KG1 (cell line): ENCODE measurements around the gene RAMACL.
"Not testable (repeated sequence)": the region's sequence is repeated elsewhere in the genome, so short reads cannot be mapped to it uniquely, and the experiment has no call there.

ENCODE experiments used
- DNase-seq: peaks from one replicate; lab custom pipeline; 2025; lab: John Stamatoyannopoulos, UW

RAMACL gene

DNA sequence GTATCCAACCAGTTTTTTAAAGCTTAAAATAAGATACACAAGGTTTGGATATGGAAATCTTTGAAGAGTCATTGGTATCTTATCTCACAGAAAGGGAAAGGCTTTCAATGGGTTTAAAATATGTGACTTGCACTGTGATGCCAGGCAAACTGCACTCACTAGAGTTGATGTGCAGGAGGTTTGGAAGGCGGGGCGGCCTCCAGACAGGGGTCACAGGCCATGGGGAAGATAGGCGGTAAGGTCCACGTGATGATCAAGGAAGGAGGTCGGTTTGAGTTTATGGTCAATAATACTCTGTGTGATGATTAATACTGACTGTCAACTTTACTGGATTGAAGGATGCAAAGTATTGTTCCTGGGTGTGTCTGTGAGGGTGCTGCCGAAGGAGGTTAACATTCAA, 9.5 kb upstream of the RAMACL start:
- DNase-seq: no peak

DNA sequence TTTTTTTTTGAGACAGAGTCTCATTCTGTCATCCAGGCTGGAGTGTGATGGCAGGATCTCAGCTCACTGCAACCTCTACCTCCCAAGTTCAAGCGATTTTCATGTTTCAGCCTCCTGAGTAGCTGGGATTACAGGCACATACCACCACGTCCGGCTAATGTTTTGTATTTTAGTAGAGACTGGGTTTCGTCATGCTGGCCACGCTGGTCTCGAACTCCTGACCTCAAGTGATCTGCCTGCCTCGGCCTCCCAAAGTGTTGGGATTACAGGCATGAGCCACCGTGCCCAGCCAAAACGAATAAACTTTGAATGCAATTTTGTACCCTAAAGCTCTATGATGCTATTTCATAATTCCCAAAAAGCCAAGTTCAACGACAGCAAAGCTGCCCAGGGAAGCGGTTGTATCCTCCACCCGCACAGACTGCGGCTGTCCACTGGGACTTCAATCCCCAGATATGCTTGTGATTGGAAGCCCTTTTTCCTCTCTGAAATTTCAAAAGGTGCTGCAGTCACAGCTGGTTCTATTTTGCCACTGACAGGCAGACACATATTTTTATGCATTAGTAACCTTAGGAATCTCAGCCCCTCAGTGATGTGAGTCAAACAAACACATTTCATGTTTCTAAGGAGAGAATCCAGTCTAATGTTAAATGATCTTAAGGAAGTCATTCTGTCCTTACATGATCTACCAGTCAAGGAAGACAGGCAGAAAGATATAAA, 8.7 kb upstream of the RAMACL start:
- no peak for DNase-seq

DNA sequence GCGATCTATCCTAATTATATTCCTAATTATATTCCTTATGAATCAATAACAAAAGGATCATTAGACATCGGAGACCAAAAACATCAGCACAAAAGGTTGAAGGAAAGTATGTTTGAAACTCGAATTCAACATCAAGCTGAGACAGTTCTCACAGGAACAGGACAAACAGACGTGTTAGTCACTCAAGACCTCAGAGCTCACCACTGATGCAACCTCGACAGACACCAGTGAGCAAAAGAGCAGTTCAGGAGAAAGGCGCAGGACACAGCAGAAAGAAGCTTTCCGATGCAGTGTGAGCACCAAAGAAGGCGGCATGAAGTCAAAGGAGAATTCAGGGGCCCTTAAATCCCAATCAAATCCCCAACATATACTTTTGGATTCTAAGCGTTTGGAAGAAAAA, 6.3 kb upstream of the RAMACL start:
- DNase-seq: no peak

DNA sequence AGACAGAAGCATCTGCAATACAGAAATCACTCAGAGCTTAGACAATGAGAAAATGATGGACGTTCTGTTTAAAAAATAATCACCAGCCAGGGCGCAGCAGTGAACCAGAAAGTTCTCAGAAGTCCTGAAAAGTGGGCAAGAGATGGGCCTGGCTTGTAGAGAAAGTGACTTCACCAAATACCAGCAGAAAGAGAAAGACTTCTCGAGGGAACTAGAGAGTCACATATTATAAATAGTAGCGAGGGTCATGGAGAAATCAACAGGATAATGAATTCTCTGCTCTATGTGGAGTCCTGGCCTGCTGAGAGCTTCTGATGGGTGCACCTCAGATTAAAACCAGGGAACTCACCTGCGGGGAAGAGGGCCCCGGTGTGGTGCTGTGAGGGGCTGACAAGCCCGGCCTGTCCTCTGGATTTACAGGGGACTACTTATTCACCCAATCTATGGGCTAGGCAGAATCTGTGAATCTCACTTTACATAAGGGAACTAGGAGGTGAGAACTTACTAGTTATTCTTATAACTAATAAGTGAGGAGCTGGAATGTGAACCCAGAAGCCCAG, 5.6 kb upstream of the RAMACL start:
- DNase-seq: no peak

DNA sequence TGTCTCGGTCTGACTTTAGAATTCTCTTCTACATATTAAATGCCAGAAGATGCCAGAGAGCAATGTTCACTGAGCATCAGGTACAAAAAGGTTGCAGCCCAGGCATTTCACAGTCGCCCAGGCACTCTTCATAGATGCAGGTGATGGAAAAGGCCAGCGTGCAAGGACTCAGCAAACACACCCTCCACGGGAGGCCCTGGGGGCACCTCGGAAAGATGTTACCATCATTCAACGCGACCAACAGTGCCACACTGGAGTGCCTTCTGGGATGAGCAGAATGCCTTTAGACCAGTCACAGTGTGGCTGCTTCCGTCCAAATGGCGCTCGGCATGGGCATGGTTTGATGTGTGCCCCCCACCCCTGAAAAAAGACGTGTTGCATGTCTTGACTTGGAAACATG, 4.5 kb upstream of the RAMACL start:
- no peak for DNase-seq

DNA sequence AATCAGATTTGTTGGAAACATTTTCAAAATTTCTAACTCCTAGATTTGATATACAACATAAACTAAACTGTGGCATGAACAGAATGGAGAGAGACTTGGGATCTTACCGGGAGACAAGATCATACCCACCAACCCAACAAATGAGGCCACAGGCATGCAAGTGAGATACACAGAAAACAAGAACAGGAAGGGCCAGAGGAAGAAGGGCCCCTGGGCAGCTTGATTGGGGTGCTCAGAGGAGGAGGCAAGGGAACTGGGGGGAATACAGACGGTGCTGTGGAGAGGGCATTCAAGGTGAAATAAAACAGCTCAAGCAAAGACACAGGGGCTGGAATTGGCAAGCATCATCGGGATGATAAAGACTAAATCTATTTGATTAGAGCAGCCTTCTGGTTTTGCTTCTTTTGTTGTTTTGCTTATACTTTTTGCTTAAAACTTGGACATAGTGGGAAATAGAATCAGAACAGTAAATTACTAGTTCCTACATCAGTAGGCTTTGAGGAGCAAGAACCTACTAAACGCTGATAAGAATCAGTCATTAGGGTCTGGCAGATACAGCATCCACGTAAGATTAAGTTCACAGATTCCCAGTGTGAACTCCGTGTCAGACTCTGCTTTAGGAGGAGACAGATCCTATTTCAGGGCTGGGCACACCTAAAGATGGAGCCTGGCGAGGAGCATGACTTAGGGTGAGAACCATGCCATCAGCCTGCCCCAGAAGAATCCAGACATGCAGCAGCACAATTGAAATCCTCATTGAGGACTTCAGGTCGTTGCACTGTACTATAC, 3.5 kb upstream of the RAMACL start:
- no peak for DNase-seq

DNA sequence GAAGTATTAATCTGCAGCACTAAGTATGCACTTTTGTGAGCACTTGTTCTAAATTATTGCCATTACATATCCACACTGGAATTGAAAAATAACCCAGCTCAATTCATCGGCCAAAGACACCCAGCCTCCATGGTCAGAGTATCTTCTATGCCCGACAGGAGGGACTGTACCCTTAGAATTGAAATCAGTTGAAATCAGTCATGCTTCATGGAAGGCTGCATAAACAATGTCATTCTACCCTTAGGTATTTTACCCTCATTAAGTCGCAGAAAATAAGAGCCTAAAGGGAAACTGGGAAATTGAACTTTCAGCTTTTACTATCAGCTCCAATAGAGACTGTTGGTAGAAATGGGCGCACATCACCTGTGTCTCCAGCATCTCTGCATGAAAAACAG, 2.9 kb upstream of the RAMACL start:
- DNase-seq: no peak

DNA sequence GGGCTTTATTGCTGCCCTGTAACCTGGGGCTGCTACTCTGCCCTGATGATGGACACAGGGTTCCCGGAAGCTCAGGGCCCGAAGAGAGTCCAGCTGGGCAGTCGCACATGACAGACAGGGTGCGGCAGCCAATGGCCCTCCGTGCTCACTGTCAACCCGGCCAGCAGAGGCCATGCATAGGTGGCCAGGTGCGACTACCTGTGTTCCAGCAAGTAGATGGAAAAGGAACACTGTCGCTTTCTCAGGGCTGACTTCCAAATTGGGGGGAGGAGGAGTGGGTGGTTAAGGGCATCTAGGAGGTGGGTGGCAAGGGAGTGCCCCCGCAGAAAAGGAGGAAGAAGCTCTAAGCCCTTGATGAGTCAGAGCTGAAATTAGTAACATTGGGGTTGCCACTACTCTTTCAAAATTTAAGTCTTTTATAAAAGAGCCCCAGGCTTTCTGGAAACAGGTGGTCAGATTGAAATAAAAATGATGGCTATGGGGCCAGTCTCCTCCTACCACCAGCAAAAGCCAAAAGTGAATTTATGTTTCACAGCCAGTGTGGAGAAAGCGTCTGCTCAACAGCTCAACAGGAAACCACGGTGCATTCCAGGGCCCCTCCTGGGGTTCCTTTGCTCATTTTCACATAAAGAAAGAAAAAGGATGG, 2.3 kb upstream of the RAMACL start:
- peak; percentile 3 for DNase-seq

DNA sequence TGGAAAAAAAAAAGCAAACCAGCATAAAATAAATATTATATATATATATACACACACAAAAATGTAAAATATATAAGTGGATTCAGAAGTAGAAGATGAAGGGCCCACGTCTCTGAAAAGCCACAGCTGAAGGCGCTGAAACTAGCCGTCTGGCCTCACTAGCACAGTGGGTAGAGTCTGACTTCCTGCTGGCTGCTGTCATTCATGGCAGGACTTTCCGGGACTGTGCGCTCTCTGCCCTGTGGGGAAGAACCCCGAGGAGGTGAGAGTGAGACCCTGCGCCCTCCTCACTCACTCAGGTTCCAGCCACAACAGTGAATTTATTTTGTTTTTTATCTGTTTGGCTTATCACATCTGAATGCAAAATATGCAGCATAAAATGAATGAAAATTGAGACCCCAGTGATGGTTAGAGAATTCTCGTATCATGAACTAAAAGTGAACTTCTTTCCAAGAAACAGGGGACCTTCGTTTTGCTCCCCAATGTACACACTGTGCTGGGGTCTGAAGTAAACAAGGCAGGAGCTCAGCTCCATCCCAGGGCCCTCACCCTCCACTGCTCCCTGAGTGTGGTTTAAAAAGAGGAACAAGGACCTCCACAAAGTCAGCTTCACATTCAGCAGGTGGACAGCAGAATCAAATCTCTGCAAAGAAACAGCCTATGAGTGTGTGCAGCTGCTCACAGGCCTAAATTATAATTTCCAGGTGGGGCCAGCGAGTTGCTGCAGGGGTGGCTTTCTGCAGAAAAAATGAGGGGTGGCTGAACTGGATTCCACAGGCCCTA, 1.3 kb upstream of the RAMACL start:
- DNase-seq: peak; percentile 7

DNA sequence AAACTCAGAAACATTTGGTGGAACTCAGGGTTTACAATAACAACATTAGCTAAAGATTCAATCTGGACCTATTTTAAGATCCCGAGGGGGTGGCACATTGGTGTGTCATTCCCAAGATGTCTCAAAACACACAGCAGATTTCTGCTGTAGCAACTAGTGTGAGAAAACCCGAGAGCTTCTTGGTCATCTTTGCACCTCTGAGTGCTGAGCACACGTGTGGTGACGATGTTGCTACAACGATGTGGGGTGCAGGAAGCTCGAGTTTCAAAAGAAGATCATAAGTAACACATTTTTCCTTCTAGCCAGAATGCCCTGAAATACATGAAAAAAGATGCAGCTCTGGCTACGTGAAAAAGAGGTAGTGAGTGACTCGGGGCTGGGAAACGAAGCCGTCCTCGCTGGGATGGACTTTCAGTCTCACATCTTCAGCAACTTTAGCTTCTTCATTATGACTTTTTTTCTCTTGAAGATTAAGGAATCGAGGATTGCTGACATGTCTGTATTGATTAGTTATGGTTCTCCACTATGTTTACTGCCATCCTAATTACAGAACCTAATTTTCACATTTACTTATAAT, 1.5 kb downstream of the RAMACL start:
- DNase-seq: no peak

DNA sequence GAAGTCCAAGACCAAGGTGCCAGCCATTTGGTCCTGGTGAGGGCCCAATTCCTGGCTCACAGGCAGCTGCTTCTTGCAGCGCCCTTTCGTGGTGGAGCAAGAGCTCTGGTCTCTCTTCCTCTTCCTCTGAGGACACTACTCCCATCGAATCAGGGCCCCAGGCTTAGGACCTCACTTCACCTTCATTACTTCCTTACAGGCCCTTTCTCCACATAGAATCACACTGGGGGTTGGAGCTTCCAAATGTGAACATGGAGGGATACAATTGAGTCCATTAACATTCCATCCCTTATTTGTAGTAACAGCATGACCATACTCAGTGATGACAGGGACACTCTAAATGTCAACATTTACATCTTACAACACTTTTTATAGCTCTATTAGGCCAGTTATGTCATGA, 2.3 kb downstream of the RAMACL start:
- no peak for DNase-seq

DNA sequence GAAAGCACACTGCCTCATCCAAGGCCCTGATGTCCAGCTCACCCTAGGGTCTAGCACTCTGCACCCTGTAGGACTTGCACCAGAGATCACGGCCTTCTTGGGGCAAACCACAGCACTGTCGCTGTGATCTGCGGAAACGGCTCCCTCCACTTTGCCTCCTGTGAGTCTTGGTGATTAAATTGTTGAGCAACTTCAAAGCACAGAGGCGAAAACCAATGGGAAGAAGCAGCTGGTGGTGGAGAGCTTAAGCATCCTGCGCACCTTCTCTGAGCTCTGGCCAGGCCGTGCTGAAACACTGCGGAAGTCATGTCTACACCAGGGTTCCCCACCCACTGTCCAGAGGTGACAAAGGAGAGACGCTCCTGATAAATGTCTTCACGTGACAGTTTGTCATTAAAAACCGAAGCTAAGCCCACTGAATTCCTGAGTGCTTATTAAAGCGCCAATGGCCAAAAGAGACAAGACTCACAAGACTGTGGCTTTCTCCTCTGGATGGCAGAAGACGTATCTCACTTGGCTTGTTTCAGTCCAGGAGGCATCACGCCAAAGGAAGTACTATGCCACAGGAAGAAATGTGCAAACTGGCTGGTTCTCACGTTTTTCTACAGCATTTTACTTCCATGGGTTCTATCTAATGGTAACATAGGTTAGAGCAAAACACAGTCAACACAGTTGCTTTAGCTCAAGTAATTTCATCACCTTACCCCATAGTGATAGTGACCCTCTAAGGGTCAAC, 3.1 kb downstream of the RAMACL start:
- DNase-seq: no peak

DNA sequence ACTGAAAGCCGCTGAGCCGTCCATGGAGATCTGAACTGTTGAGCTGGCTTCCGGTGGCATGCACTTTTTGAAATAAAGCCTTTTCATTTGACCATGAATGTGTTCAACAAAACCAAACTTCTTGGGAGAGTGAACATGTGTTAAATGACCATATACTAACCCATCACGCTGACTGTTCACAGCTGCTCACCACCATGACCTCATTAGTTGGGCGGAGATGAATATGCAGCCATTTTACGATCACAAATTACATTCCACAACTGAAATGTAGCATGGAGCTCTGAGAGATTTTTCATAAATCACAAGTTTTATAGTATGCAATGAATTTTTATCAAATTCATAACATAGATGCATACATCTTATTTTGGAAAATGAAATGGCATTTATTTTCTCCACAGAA, 4.2 kb downstream of the RAMACL start:
- no peak for DNase-seq

DNA sequence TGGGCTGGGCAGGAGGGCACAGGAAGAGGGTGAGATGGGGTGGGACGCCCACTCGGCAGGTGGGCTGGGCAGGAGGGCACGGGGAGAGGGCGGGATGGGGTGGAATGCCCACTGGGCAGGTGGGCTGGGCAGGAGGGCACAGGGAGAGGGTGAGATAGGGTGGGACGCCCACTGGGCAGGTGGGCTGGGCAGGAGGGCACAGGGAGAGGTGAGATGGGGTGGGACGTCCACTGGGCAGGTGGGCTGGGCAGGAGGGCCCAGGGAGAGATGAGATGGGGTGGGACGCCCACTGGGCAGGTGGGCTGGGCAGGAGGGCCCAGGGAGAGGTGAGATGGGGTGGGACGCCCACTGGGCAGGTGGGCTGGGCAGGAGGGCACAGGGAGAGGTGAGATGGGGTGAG, 4.7 kb downstream of the RAMACL start:
- not testable (repeated sequence) for DNase-seq

DNA sequence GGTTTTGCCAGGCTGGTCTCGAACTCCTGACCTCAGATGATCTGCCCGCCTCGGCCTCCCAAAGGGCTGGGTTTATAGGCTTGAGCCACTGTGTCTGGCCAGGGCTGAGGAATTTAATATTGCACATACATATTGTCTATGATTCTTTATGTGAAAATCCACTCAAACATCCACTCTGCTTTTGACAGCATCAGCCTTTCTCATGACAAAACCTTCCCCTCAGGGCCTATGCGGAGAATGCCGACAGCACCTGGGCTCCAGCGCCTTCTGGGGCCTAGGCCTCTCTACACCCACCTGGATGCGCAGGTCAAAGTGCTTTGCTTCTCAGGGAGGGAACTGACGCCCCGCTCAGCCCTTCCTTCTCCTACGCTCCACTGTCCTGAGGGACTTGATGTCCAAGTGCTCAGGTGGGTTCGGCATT, 5.4 kb downstream of the RAMACL start:
- no peak for DNase-seq

DNA sequence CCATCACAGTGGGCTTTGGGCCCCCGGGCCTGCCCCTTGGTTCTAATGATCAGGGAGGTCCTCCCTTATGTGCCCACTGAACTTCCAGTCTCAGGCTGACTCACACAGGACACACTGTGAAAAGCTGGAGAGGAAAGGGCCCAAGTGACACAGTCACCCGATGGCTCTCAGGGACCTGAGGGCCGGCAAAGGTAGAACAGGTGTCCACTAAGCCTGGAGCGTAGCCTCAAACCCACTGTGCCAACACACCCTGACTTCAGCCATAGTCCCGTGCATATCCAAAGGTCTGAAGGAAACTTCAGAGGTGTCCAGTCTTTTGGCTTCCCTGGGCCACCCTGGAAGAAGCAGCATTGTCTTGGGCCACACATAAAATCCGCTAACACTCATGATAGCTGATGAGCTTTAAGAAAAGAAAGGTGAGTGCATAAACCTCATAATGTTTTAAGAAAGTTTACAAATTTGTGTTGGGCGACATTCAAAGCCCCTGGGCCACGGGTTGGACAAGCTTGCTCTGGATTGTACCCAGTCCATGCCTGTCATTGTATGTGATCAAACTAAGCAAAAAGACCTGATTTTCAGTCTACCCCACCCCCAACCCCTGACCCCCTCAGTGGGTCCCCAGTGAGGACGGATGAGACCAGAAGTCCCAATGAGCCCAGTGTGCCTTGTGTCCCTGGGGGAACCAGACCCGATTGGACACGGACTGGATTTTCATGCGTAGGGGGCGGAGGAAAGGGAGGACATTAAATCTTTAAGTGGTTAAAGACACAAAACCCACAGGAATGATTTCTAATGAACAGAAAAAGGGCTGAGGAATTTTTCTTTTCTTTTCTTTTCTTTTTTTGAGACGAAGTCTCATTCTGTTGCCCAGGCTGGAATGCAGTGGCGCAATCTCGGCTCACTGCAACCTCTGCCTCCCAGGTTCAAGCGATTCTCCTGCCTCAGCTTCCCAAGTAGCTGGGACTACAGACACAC, 6.1 kb downstream of the RAMACL start:
- no peak for DNase-seq

DNA sequence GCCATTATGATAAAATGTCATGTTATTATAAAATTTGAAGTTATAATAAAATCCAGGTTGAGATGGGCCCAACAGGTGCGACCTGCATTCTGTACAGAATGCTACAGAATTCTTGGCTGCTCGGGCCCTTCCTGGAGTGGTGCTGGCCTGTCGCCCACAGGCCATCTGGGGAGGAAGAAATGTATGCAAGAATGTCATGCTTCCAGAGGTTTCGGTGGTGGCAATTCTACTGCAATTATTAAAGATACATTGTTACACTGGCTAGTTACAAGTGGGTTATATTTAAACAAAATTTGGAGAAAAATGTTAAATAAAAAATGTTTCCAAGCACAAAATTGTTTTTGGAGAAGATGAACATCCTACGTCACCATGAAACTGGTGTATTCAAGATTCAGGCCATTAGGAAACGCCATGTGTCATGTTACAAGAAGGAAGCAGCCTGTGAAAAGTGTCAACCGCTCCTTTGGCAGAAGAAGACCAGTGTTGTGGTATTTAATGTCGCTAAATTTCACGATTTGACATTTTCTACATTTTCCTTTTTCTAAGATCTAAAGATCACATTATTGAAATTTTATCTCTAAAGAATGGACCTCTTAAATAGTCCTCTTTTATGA, 7.1 kb downstream of the RAMACL start:
- no peak for DNase-seq

DNA sequence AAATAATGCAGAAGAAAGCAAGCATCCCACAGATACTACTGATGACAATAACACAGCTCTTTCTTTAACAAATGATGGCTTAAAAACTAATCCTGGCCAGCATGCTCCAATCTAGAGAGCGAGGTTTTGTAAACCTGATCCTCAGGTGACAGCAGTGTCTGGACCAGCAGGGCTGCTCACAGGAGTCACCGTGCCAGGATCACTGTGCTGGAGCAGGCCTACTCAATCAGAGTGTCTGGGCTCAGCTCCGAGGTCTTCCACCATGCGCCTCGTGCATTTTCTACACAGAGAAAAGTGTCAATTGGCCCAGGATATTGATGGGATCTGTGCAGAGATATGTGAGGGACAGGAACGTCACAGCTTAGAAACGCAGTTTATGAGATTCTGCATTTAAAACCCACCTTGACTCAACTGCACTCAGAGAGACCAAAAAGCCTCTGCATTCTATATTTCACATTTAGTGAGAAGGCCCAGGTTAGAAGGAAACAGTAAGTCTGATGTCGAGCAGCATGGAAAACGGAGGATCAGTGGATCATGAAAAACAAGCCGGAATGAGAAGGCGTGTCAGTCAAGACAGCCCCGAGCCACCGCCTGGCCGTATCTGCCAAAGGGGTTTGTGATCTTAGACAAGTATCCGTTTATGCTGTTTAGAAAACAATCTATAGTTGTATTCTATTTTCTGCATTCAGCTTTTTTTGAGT, 7.8 kb downstream of the RAMACL start:
- no peak for DNase-seq

DNA sequence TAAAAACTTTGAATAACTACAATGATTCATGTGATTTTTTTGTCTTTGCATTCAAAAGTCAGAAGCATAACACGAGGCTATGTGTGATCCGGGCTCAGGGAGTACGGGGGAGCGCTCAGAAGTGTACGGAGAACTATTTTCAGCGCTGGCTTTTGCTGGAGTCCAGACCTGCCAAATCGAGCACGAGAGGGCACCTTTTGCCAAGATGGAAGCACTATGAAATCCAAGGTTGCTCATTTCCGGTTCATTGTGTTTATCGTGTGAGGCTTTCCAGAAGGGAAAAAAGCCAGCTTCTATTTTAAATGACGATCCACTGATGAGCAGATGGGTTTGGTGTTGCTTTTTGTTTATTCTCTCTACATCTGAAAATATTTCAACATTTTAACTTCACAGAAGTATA, 11.3 kb downstream of the RAMACL start:
- no peak for DNase-seq
